ENCODE data around the gene RNF44. TPM values are rescaled to one million over a fixed set of nuclear protein-coding genes. Genes with fewer than 3 reads are reported as not detected.

The RNF44 gene
- total RNA-seq, 1 donor from 2014 or later, result 32.4 TPM

- no peak for DNase-seq
- intact Hi-C loops (cut with micrococcal nuclease), result no loop called here
Observed at GRCh38 chr5:176538230-176538988, 1.2 kb upstream of the RNF44 start.

GRCh38 chr5:176537554-176538229 is 490 bp upstream of the RNF44 start:
- DNase-seq (peak; percentile 98), ATAC-seq (peak; percentile 85)
- intact Hi-C loops (cut with micrococcal nuclease), result no loop called here

More at GRCh38 chr5:176538230-176538988, 1.2 kb upstream of the RNF44 start:
- no peak for ATAC-seq

- peak; percentile 88 for DNase-seq
- intact Hi-C loops (cut with micrococcal nuclease), result no loop called here
- peak; percentile 54 for ATAC-seq
Observed at GRCh38 chr5:176536132-176536901, 885 bp downstream of the RNF44 start.

GRCh38 chr5:176535664-176536131 is 1.5 kb downstream of the RNF44 start:
- intact Hi-C loops (cut with micrococcal nuclease), result no loop called here
- DNase-seq (no peak), ATAC-seq (no peak)

DNA sequence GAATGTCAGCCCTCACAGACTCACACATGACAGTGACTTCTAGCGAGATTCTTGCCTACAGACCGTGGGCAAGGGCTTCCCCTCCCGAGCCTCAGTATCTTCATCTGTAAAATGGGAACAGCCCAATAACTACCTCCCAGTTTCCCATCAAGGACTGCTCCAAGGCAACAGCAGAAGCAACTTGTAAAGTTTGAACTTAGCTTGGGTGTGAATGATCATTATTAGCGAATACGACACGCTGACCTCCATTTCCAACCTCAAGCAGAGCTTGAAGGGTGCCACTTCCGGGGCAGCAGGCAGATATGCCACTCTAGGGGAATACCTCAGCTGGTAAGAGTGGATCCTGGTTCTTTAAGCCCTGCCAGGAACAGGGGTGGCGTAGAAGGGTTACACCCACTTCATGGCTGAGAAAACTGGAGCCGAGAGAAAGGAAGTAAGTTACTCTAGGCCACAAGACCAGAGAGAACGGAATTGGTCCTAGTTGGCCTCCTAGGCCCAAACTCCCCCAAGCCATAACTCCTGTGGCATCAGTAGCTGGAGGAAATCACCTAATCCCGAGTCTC is 2.0 kb downstream of the RNF44 start:
- no peak for DNase-seq
- ATAC-seq, result no peak
- intact Hi-C loops (cut with micrococcal nuclease), result no loop called here

DNA sequence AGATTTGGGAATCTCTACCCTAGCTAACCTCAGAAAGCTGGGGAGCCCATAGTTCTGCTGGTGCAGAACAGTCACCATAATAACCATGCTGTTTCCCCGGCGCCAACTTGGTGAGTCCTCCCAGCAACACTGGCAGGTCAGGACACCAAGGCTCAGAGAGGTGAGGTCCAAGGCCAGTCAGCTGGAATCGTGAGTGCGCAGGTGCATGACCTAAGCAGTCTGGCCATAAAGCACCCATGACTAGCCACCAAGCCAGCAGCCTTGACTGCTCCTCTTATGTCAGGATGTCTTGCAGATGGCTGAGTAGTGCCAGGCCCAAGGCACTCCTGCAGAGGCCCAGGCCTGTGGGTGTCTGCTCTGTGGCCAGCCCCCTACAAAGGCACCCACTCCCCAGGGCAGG is 2.6 kb downstream of the RNF44 start:
- ATAC-seq, result no peak
- no peak for DNase-seq
- intact Hi-C loops (cut with micrococcal nuclease), result no loop called here

- peak; percentile 57 for DNase-seq
- no peak for ATAC-seq
- intact Hi-C loops (cut with micrococcal nuclease), result no loop called here
Observed at GRCh38 chr5:176533894-176534611, 3.1 kb downstream of the RNF44 start.

DNA sequence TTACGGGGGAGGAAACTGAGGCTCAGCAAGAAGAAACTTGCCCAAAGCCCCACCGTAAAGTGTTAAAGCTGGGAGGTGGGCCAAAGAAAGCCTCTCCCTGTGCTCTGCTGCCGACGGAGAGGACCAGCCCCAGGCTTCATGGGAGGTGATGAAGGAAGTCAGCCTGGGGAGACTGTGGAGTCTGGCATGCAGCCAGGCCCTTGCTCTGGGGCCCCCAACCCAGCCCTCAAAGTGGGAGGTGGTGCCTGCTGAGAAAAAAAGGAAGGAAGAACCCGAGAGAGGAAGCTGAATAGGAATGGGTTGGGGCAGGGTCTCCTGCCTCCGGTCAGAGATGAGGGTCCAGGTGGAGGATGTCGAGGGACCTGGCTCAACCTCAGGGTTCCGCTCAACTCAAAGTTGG is 3.8 kb downstream of the RNF44 start:
- no peak for ATAC-seq
- peak; percentile 74 for DNase-seq
- intact Hi-C loops (cut with micrococcal nuclease), result no loop called here

GRCh38 chr5:176532795-176533194 is 4.4 kb downstream of the RNF44 start:
- intact Hi-C loops (cut with micrococcal nuclease), result no loop called here
- ATAC-seq, result no peak
- no peak for DNase-seq

DNA sequence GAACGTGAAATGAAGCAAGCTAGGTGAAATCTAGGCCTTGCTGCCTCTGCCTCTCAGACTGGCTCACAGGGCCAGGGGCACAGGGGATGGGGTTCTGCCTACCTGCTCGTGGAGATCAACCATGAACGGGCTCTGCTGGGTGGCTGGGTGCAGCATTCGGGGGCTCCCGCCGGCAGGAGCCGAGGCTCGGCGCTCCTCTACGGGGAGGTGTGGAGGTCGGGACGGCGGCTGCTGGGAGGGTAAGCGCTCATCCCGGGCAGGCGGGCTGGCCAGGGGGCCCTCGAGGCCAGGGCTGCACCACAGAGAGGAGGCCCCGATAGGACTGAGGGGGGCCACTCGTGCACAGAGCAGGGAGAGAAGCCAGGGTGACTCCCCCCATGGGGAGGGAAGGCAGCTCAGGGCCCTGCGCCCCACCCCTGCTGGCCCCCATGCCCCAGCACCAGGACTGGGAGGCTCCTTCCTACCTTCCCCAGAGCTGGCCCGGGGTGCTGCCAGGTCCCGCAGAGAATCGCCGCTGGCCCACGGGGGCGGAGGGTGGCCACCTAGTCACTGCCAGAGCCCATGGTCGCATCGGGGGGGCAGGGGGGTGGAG is 5.2 kb downstream of the RNF44 start:
- no peak for DNase-seq
- no peak for ATAC-seq
- intact Hi-C loops (cut with micrococcal nuclease), result no loop called here

DNA sequence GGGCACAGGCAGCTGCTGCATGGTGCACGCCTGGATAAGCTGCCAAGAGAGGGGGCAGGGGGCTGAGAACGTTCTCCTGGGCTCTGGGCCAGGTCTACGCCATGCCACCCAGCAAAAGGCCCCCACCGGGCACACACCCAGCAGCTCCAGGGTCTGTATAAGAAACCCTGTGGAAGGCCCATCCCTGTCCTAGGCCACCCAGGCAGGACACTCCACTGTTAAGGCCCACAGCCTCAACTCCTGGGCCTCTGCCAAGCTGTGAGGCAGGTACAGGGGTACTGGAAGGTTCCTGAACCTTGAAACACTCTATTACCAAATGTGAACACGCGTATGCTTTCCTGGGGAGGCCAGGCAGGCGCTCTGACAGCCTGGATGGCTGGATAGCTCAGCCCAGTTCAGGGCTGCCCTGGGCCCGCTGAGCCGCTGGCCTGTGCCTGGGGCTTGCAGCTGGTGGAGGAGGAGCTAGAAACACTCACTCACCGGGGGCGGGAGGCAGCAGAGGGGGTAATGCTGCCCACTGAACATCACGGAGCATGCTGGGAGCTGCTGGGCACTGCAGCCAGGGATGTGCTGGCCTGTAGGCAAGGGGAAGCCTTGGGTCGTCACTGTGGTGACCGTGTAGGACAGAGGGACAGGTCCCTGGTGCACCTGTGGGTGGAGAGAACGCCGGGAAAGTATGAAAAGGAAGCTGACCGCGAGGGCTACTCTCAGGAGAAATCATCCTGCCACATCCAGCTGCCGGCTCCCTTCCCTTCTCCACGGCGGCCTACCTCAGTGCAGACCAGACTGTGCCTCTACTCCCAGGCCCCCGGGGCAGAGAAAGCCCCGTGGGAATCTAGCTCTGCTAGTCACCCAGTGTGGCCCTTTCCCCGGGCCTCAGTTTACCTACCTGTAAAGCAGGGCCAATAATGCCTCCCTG is 6.0 kb downstream of the RNF44 start:
- peak; percentile 31 for ATAC-seq
- intact Hi-C loops (cut with micrococcal nuclease), result no loop called here
- DNase-seq, result peak; percentile 50

GRCh38 chr5:176530393-176530982 is 6.7 kb downstream of the RNF44 start:
- DNase-seq (no peak), ATAC-seq (no peak)
- intact Hi-C loops (cut with micrococcal nuclease), result no loop called here

- ATAC-seq (no peak), DNase-seq (no peak)
- intact Hi-C loops (cut with micrococcal nuclease), result no loop called here
Observed at GRCh38 chr5:176529741-176530141, 7.5 kb downstream of the RNF44 start.

DNA sequence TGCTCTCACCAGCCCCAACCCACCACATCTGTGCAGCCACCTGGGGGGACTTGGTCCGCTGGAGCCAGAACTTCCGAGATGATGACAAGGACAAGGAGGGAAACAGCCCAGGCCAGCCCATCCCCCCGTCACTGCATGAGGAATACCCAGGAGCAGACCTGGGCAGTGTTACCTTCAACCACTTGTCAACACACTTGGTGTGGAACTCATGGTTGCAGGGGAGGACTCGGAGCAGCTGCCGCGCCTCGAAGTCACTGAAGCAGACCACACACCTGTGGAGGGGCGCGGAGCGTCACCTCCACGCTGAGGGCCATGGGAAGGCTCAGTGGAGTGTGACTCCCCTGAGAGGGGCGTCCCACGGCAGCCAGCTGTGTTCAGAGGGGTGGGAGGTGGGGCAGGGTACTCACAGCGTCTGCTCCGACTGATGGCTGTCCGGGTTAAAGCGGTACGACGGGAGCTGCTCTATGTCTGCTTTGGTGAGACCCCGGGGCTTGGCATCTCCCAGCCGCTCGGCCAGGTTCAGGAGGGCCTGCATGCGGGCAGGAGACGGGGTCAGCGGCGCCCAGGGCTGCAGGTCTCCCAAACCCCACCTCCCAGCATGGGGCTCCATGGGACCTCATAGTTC is 8.0 kb downstream of the RNF44 start:
- intact Hi-C loops (cut with micrococcal nuclease), result no loop called here
- DNase-seq (no peak), ATAC-seq (no peak)

DNA sequence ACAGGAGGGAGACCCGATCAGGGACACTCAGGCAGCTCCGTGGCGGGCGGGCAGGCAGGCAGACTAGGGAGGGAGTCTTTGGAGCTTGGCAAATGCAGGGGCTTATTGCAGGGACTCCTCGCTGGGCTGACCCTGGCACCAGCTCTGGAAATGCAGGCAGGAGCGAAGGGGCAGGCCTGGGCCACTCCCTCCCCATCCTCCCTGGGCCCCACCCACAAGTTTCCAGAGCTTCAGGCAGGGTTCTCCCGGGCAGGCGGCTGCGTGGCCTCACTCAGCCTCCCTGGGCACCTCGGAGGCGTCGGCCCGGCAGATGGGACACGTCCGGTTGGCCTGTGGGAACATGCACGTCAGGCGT is 8.5 kb downstream of the RNF44 start:
- DNase-seq, result no peak
- ATAC-seq, result peak; percentile 11
- intact Hi-C loops (cut with micrococcal nuclease), result no loop called here

GRCh38 chr5:176528301-176528700 is 8.9 kb downstream of the RNF44 start:
- intact Hi-C loops (cut with micrococcal nuclease), result no loop called here
- DNase-seq, result peak; percentile 65
- peak; percentile 49 for ATAC-seq

Data from left ventricle myocardium superior (tissue), 1 donor.